Stimulated activated CD8-positive, alpha-beta memory T cell treated with anti-CD3 and anti-CD28 coated beads, Interleukin-12 subunit alpha, Interleukin-12 subunit beta, amount 100 ng/mL, for 4 hours (primary cell): ENCODE data around the gene PTPRN2.
"Not testable (repeated sequence)": the region's sequence is repeated elsewhere in the genome, so short reads cannot be mapped to it uniquely, and the experiment has no call there.

Experiments
- DNase-seq: peaks from one replicate; pipeline ENCODE4 v3.0.0-alpha.2; 2020; ENCODE audit warnings: low read depth

The PTPRN2 gene

DNA sequence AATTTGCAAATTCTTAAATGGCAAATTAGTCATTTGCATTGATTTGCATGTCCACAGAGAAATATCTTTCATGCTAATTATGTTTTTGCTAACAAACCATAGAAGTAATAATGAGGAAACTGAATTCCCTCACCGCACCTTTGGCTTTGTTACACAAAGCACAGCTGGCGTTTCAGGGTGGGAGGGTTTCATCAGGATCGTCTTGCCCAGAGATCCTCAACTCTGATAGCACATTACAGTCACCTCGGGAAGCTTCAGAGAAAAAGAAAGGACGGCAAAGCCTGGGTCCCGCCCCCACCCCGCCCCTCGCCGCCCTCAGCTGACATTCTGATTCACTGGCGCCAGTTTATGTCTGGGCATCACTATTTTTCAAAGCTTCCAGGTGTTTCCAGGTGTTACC is 119.4 kb downstream of the PTPRN2 start:
- DNase-seq = no peak

DNA sequence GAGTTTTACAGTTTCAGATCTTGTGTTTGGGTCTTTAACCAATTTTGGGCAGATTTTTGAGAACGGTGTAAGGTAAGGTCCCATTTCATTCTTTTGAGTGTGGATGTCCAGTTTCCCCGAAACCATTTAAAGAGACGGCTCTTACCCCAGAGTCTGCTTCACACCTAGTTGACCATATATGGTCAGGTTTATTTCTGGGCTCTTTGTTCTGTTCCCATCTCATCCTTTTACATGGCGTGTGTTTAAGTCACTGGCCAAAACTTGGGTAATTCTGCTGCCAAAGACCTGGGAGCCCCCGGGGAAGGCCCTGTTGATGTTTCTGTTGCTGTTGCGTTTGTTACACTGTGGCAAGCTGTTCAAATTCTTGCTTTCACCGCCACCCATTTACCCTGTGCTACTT is 120.1 kb downstream of the PTPRN2 start:
- no peak for DNase-seq

DNA sequence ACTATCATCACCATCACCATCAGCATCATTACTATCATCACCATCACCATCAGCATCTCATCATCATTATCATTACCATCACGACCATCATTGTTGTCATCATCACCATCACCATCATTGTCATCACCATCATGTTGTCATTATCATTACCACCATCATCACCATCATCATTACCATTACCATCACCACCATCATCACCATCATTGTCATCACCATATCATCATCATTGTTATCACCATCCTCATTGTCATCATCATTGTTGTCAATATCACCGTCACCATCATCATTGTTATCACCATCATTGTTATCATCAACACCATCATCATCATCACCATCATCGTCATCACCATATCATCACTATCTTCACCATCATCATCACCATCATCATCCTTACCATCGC is 124.3 kb downstream of the PTPRN2 start:
- no peak for DNase-seq

DNA sequence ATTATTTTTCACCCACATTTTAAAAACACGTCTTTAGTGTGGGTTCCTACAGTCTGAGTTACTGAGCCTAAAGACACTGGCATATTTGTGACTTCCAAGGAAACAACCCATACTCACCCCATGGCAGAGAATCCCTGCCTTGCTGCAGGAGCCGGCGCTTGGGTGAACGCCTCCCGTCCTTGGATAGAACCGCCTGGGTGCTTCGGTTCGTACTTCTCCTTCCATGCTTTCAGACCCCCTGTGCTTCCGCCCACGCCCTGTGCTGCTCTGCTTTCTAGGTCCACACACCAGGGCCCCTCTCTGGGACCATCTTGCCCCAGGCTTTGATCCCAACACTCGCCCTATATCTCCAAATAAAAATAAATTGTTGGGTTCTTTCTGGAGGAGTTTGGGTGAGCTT is 125.8 kb downstream of the PTPRN2 start:
- DNase-seq = no peak

DNA sequence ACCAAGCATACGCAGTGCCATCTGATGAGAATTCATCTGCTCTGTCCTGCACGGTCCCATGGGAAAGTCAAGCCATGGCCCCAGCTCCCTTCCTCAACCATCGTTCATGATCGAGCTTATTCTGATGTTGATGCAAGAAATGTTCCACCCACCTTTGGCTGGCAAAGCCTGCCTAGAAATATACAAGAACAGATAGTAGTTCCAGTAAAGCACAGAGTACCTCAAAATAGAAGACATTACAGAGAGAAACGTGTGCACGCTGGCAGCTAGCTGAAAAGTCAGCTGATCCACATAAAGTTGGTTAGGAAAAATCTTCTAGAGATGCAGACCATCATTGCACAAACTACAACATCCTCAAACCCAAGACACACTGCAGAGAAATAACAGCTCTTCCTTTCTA is 127.0 kb downstream of the PTPRN2 start:
- no peak for DNase-seq

DNA sequence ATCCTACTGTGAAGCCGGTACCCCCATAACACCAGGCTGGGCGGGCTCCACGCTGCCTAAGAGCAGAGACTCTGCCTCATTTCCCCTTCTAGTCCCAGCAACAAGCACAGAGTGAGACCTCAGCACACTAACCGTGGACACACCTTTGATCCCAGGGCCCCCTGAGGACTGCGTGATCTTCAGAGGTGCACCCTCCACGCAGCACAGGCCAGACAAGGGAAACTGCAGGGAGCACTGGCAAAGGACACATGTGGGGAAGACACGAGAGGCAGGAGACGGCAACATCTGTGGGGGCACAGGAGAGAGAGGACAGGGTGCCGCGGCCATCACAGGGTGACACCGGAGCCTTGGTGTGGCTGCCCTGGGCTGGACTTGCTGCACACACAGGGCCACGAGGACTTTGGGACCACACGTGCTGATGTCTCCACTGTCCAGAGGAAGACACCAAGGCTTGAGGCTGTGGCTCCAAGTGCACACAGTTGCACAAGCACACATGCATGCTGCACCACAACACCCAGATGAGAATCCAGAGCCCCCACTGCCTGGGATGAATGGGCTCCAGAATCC is 128.8 kb downstream of the PTPRN2 start:
- DNase-seq = no peak

DNA sequence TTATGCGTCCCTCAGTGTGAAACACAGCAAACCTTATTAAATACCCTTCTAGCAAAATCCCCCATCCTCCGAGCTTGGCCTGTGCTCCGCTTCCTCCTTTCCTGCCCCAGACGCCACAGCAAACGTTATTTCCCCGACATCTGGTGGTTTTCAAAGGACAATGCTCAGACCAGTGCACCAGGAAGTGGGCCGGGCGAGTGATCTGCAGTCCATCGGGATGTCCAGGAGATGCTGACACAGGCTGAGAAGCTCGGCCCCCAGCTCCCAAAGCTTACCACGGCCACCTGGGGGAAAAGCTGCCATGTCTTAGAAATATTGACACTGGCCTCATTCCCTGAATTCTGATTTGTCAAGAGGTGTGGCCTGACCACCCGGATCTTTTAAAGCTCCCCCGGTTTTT is 129.5 kb downstream of the PTPRN2 start:
- DNase-seq = no peak

DNA sequence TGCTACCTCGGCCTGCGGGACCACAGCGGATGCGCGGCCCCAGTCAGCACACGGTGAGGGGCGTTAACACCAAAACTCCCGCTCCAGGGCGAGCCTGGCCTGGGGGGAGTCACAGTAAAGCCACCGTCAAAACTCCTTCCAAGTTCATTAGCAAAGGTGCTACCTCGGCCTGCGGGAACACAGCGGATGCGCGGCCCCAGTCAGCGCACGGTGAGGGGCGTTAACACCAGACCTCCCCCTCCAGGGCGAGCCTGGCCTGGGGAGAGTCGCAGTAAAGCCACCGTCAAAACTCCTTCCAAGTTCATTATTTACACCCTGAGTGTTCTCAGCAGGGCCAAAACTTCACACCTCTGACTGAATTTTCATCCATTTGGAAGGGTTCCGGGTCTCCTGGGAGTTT is 130.0 kb downstream of the PTPRN2 start:
- not testable (repeated sequence) for DNase-seq

DNA sequence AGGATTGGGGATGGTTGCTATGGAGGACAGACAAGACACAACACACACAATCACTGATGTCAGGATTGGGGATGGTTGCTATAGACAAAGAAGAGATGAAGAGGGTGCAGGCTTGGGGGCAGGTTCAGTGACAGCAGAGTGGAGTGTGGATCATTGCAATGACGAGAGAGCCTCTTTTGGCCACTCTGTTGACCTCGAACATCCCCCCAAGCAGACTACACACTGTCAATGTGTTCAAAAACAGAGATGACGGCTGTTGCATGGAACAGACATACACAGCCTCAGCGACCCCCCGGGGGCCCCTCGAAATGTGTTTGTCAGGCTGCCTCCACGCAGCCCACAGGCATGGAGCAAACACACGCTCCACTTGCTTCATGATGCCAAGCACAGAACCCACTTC is 133.0 kb downstream of the PTPRN2 start:
- DNase-seq = no peak

DNA sequence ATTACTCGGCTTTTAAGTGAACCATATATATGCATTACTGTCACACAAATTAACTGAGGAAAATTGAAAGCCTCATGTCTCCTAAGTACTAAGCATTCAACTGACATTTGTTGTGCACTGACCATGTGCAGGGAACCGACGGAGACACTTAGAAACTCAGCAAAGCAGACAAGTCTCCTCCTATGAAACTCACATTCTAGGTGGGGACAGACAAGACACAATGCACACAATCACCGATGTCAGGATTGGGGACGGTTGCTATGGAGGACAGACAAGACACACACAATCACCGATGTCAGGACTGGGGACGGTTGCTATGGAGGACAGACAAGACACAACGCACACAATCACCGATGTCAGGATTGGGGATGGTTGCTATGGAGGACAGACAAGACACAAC is 134.0 kb downstream of the PTPRN2 start:
- DNase-seq = no peak

DNA sequence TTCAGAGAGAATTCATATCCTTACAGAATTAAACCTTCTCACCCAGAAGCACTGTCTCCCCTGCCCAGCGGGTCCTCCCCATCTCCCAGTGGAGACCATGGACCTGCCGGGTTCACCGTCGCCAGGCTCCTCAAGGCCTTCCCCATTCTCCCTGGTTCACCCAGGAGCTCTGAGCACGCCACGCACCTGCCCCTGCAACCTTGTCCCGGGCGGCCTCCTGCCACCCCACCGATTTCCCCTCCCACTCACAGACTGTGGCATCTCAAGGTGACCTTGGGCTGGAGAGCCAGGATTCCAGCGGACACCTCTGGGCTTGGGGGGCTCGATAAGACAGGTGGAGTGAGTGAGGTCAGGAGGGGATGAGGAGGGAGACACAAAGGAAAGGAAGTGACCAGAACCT is 135.3 kb downstream of the PTPRN2 start:
- no peak for DNase-seq

DNA sequence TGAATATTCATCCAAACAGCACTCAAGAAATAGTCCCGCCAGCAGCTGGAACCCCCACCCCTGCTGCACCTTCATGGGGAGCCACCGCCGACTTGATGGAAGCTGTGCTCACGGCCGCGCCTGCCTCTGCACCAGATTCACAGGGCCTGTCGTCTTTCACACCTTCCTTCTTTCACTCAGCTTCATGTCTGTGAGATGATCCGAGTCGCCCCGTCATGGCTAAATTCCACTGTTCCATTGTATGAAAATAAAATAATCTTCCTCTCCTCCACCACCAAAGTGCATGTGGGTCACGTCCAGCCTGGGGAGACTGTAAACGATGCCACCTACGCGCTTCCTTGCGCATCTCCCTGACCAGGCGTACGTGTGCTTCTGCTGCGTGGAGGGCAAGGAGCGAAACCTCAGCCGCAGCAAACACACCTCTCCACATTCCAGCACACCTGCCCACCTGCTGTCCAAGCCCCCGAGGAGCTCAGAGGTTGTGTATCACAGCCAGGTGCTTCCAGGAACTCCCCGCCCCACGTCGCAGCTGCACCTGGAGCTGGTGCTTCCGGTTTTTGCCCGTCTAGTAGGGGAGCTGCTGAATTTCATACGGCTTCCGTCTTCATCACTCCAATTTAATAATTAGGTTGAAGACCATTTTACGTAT is 137.0 kb downstream of the PTPRN2 start:
- DNase-seq = no peak

DNA sequence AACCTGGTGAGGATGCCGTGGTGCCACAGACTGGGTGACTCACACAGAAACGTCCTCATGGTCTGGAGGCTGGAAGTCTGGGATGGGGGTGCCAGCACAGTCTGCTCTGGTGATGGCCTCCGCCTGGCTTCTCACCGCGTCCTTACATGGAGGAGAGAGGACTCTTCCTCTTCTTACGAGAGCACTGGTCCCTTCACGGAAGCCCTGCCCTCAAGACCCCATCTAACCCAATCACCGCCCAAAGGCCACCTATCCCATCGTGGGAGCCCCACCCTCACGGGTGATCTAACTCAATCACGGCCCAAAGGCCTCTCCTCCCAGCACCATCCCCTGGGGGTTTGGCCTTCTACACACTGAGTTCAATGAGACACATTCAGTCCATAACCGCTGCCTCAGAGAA is 137.7 kb downstream of the PTPRN2 start:
- DNase-seq = no peak

DNA sequence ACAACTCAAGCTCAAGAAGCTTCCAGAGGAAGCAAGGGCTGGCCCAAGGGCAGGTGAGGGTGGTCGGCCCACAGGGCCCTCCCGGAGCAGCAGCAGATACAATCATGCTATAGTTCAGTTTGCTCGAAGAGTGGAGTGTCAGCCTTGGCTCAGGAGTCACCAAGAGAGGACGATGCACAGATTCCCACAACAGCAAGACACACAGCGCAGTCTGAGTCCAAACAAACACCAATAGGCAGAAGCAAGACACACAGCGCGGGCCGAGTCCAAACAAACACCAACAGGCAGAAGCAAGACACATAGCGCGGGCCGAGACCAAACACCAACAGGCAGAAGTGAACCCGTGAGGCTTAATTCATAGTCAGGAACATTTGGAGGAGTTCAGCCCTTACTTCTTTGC is 138.4 kb downstream of the PTPRN2 start:
- DNase-seq = no peak

DNA sequence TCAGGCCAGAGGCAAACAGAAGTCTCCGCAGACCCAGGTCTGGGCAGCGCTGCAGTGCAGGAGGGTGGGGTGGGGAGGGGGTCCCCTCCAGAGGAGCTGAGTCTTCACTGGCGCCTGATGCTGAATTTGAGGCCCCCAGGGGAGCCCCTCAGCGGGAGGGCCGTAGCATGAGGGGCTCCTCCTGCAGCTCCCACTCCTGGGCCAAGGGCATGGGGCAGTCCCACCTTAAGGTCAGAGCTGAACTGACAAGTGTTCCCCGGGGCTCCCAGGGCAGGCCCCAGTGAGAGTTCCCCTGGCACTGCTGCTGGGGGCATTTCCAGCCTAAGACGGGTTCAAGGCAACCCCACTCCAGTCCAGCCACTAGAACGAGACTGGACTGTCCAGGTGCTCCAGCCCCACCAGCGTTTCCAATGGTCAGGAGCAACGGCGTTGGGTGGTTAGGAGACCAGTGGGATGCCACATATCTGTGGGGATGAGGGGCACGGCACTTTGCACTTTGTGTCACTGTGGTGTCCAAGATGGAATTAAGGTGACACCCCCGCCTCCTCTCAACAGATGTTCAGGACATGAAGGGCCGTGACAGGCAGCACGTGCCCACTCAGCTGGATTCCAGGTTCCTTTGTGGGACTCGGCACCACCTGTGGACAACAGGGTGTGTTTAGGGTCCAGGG is 139.1 kb downstream of the PTPRN2 start:
- no peak for DNase-seq

DNA sequence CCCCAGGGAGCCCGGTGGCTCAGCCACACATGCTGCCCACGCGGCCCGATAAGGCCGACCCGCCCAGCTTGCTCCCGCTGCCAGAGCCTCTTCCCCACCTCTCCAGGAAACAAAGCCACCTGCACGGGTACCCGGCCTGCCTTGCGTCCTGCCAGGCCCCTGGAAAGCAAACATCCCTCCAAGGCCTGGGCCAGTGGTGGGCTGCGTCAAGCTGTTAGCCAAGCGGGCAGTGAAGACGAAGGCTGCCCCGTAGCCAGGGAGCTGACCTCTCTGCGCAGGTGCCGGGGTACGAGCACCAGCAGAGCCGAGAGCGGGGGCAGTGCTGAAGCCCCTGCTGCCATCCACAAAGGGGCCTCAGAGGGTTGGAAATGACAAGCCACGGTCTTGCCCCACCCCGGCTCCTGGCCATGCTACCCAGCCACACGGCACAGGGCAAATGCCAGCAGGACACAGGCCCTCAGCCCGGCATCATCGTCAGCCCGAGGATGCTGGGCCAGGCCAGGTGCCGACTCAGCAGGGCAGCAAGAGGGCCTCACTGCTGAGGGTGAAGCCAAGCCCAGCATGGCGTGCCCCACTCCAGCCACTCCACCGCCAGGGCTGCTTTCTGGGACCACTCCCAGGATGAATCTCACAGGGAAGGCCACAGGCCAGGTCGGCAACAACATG is 140.0 kb downstream of the PTPRN2 start:
- no peak for DNase-seq

DNA sequence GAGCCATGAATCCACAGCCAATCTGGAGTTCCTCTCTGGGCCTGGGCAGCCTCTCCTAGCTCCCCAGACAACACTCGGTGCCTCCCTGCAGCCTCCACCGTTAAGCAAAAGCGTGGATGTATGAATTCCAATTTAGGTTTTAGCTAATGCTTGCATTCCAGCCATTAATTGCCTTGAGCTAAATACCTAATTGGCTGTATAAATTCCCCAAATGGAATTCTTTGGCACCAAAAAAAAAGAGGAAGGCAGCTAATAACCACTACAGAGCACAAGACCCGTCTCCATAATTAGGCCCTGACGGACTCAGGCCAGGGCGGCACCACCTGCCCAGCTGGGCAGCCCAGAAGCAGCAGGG is 140.5 kb downstream of the PTPRN2 start:
- DNase-seq = no peak

DNA sequence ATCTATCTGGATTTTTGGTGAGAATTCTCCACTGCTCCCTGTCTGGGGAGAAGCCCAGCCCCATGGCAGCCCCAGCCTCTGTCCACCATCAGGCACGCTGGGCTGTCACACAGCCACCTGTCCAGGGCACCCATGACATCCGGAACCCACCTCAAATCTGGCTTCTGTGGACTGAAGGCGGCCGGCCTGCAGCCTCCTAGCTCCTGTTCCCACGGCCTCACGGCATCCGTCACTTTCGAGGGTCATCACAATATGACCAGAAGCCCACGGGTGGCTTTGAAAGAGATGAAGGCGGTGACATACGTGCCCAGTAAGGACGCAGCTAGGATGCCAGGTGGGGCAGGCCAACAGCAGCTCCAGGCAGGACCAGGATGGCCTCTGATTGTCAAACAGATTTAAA is 140.9 kb downstream of the PTPRN2 start:
- DNase-seq = no peak

DNA sequence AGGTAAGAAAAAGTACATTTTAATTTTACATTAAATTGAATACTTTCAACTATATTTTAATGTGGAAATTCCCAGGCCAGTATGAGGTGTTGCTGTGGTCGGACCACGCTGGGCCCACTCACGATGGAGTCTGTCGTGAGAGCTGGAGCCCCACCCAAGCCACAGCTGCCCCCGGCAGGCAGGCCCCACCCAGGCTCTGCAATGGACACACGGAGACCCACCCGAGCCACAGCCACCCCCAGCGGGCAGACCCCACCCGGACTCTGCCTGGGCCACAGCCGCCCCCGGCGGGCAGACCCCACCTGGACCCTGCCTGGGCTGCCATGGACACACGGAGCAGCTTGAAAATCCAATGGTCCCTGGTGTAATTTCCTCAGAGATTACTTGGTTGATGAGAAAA is 141.3 kb downstream of the PTPRN2 start:
- no peak for DNase-seq

DNA sequence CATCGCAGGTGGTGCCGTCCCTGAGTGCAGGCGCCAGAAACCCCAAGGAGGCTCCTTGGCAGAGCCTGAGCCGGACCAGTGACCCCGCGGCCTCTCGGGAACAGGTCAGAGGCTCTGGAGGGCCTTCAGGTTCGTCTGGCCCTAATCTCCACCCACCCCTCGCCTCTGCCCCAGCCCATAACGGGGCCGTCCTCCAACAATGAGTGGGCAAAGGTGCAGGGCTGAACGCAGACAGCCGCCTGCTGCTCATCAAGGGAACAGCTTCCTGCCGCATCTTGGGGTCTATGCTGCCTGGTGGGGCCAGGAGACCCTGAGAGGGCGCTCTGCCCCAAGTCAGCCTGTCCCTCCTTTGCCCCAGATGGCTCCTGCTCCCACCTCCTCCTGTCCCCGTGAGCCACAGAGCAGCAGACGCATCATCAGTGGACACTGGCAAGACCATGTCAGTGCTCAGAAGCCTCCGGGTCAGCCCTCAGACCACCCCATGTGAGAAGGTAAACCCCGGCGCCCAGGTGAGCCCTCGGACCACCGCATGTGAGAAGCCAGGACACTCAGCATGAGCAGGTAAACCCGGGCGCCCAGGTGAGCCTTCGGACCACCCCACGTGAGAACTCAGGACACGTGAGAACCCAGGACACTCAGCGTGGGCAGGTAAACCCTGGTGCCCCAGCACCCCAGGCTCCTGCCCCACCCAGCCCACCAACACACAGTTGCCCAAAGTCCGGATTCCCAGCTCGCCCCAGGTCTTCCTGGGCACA is 142.0 kb downstream of the PTPRN2 start:
- no peak for DNase-seq

DNA sequence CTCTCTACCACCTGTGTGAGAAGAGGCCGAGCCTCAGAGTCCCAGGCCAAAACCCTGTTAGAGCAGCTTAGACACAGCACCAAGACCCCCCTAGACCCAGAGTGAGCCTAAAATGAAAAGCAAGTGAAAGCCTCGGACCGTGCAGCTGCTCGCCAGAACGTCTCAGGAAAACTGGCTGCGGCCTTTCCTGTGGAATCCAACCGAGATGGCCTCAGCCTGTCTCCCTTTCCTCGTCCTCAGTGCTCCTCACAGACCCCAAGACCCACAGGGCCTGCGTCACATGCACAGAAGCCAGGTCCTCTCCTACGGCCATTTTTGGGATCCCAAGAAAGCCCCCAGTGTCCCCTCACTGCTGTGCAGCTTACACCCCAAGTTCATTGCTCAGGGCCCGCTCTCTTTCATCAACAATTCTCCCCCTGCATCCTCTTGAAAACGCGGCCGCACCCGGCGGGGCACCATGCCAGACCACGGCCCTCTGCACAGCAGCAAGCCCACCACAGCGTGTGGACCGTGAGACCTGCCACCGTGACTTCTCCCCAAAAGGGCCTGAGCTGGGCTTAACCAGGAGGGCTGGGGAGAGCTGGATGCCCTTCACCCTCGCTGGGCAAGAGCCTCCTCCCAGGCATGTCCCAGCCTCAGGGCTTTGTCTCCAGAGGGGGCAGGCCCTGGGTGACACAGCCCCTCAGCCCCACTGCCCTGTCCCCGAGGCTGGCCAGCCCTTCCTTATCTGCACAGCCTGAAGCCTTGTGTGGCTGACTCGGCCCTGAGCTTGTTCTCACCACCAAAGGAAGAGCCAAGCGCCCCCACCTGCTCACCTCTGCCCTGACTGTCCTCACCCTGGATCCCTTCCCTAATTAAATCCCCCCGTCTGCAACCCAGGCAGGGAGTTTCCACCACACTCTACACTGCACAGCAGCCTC is 142.9 kb downstream of the PTPRN2 start:
- DNase-seq = no peak
